GM21825 (cell line): Measurements from ENCODE around the gene TROAP.
"Not testable (repeated sequence)": the region's sequence is repeated elsewhere in the genome, so short reads cannot be mapped to it uniquely, and the experiment has no call there.

Source experiments
- ATAC-seq: cut with Tn5 transposase; IDR thresholded peaks from one replicate; pipeline ENCODE4 v1.9.1; 2021; ENCODE audit warnings: mild to moderate bottlenecking, moderate library complexity; ENCODE audit not compliant: unreplicated experiment

The TROAP gene

DNA sequence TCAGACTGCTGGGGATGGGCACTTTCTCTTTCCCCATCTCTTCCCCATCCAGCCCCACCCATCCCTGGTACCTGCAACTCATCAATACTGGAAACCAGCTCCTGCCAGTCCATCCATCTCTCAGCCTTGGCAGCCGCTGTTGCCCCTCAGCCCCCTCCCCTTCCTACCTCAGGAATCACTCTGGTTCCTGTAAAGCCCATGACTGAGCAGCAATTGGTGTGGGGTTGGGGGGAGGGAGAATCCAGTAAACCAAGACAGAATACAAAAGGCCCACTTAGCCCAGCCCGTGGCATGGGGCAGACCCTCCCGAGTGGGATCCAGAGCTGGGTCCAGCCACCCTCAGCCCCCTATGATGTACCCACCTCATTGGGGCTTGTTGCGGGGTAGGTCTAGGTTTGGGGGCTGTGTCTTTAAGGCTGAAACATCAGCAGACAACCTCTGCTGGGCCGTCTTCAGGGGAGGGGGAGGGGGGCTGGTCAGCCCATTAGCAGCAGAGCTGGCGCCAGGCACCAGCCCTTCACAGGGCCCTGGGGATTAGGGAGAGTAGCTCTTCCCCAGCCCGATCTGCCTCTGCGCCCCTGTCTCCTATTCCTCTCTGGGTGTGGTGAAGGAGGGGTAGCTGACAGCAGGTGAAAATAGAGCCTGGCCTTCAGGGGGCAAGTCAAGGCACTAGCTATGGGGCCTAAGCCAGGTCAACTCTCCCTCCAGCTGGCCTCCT, 28.8 kb upstream of the TROAP start:
- ATAC-seq, result no peak

DNA sequence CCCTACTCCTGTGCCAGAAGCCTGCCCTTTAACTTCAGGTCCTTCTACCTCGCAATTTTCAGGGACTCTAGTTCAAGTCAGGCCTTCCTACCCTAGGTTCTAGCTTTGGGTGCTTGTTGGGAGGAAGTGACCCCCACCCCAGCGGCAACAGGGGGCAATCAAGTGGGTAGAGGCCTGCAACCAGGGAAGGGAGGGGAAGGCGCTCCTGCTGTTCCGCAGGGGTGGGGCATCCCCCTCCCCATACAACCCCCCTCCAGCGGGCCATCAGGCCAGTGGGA, 28.3 kb upstream of the TROAP start:
- no peak for ATAC-seq

DNA sequence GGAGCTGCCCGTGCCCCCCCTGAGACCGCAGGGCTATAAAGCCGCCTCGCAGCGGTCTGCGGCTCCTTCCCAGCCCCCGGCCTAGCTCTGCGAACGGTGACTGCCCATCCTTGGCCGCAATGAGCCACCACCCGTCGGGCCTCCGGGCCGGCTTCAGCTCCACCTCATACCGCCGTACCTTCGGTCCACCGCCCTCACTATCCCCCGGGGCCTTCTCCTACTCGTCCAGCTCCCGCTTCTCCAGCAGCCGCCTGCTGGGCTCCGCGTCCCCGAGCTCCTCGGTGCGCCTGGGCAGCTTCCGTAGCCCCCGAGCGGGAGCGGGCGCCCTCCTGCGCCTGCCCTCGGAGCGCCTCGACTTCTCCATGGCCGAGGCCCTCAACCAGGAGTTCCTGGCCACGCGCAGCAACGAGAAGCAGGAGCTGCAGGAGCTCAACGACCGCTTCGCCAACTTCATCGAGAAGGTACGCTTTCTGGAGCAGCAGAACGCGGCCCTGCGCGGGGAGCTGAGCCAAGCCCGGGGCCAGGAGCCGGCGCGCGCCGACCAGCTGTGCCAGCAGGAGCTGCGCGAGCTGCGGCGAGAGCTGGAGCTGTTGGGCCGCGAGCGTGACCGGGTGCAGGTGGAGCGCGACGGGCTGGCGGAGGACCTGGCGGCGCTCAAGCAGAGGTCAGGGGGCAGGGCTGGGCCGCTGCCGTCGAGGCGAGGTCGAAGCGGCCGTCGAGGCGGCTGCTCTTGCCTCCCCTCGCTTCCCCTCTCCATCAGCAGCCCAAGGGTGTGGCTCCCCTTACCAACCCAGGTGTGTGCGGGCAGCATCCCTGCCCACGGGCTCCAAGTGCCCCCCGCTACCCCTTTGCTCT, 27.7 kb upstream of the TROAP start, which contains the start of gene PRPH:
PRPH (plus strand) TSS at position 66 of the 855 bp plus-strand sequence; CDS start at position 120, 54 bp downstream.
- no peak for ATAC-seq

DNA sequence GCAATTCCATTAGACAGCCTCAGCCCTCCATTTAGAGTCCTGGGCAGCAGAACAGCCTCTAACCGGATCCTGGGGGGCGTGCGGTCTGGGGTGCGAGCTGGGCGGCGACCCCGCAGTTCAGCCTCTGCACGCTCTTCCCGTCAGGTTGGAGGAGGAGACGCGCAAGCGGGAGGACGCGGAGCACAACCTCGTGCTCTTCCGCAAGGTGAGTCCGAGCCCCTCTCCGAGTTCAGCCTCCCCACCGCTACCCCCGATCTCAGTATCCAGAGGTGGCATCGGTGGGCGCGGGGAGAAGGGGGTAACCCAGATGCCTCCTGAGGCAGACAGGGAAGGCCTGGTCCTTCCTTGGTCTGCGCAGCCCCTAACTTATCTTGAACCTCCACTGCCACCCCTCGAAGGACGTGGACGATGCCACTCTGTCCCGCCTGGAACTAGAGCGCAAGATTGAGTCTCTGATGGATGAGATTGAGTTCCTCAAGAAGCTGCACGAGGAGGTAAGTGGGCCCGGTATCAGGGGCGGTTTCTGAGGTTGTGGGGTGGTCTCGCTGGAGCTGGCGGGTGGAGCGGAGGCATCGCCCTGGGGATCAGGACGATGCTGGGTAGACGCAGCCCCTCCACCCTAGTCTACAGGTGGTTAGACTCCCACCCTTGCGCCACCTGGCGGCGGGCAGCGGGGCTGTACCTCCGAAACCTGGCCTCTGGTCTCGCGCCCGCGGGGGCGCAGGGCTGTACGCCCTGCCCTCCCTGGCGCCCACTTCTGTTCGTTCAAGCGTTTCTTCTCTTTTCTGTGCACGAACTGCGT, 26.8 kb upstream of the TROAP start:
- ATAC-seq, result no peak

DNA sequence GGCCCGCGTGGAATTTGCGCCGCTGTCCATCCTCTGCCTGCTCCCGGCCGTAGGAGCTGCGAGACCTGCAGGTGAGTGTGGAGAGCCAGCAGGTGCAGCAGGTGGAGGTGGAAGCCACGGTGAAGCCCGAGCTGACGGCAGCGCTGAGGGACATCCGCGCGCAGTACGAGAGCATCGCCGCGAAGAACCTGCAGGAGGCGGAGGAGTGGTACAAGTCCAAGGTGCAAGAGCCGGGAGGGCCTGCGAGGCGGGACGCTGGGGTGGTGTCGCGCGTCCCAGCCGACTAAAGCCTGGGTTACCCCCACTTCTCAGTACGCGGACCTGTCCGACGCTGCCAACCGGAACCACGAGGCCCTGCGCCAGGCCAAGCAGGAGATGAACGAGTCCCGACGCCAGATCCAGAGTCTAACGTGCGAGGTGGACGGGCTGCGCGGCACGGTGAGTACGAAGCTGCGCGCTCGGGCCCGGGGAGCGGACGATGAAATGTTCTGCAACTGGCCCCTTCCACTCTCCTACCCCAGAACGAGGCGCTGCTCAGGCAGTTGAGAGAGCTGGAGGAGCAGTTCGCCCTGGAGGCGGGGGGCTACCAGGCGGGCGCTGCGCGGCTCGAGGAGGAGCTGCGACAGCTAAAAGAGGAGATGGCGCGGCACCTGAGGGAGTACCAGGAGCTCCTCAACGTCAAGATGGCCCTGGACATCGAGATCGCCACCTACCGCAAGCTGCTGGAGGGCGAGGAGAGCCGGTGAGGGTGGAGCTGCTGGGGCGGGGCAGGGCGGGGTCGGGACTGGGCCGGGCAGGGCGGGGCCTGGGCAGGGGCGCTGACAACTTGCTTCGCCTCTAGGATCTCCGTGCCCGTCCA, 26.0 kb upstream of the TROAP start:
- ATAC-seq, result no peak

DNA sequence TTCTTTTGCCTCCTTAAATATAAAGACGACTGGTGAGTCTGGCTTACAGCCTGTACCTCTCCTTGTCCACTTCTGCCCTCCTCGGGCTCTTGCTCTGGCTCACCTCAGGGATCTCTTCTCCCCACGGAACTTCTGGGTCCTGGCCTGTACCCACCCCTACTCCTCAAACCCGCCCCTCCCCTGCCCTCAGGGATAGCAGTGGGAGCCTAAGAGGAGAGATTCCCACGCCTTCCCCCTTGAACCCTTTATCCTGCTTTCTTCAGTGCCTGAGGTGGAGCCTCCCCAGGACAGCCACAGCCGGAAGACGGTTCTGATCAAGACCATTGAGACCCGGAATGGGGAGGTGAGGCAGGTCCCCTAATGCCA, 25.4 kb upstream of the TROAP start:
- ATAC-seq, result no peak

DNA sequence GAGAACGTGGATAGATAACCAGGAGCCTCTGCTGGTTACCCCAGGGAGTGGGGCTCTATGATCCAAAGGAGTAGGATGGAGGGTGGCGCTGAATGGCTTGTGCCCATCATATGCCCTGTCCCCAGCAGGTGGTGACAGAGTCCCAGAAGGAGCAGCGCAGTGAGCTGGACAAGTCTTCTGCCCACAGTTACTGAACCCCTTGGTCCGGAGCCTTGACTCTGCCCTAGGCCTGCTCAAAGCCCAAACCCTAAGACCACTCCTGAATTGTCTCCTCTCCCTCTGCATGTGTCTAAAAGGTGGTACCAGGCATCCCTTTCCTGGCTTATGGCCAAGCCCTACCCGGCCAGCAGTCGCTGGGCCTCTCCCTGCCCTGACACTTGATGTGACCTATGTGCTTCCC, 24.9 kb upstream of the TROAP start:
- no peak for ATAC-seq

DNA sequence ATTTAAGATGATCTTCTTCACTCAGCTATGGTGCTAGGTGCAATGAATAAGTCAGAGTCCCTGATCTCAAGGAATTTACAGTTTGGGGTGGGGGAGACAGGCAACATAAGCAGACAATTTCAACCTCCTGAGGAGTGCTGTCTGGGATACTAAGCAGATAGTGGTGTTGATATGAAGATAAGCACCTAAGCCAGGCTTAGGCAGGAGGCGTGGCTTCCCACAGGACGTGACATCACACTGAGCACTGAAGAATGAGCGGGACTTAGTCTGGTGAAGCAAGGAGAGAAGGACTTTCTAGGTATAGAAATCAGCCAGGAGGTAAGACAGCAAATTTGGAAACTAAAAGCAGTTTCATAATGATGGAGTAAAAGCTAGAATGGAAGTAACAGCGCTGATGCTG, 21.3 kb upstream of the TROAP start:
- ATAC-seq, result no peak

DNA sequence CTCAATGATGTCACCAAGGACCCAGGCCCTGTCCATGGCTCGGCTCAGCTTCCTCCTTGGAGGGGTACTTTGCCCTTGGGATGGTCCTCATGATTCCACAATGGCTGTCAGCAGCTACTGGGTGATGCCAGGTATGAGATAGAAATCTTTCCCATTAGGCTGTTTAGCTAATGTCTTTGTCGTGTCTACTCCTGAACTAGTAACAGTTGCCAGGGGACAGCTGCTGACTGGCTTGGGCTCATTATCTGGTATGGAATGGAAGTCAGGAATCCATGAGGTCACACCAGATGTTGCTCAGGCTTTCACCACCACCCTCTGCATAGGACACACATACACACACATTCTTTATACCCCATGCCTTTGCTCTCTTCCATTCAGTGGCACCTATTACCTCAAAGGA, 18.9 kb upstream of the TROAP start:
- no peak for ATAC-seq

DNA sequence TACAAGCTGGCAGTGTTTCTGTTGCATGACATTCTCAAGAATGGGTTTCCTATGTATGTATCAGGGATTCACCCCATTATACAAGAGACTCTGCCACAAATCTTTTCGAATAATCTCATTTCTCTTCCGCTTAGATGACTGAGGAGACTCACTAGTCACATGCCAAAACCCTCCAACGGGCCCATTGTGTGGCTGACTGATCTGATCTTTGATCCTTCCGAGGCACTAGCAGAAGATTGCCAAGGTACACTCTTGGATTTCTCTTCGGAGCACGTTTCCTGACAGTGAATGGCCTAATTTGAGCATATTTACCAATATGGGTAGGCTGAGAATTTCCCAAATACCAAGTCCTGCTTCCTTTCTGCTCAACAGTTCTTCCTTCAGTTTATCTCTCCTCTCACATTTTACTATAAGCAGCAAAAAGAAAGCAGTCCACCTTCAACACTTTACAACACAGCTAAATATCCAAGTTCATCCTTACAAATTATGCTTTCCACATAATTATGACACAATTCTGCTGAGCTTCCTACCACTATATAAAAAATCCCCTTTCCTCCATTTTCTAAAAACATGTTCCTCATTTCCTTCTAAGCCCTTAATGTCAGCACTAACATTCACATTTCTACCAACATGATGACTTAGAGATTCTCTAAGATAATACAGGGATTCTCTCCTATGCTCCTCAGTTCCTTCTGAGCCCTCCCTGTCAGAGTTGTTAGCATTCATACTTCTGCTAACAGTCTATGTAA, 17.1 kb upstream of the TROAP start:
- ATAC-seq, result no peak

DNA sequence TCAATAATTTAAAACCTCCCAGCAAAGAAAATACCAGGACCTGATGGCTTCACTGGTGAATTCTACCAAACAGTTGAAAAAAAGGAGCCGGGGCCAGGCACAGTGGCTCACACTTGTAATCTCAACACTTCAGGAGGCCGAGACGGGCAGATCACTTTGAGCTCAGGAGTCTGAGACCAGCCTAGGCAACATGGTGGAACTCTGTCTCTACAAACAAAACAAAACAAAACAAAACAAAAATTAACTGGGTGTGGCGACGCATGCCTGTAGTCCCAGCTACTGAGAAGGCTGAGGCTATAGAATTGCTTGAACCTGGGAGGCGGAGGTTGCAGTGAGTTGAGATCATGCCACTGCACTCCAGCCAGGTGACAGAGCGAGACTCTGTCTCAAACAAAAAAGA, 13.7 kb upstream of the TROAP start:
- no peak for ATAC-seq

DNA sequence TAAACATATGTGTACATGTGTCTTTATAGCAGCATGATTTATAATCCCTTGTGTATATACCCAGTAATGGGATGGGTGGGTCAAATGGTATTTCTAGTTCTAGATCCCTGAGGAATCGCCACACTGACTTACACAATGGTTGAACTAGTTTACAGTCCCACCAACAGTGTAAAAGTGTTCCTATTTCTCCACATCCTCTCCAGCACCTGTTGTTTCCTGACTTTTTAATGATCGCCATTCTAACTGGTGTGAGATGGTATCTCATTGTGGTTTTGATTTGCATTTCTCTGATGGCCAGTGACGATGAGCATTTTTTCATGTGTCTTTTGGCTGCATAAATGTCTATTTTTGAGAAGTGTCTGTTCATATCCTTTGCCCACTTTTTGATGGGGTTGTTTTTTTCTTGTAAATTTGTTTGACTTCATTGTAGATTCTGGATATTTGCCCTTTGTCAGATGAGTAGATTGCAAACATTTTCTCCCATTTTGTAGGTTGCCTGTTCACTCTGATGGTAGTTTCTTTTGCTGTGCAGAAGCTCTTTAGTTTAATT, 12.5 kb upstream of the TROAP start:
- not testable (repeated sequence) for ATAC-seq

DNA sequence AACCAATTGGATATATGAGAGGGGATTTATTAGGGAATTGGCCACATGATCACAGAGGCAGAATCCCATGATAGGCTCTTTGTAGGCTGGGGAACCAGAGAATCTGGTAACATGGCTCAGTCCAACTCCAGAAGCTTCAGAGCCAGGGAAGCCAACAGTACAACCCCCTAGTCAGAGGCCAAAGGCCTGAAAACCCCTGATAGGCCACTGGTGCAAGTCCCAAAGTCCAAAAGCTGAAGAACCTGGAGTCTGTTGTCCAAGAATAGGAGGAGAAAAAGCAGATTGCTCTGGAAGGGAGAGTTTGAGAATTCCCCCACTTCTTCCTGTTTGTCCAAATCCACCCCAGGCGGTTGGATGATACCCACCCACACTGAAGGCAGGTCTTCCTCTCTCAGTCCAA, 8.2 kb upstream of the TROAP start:
- no peak for ATAC-seq

DNA sequence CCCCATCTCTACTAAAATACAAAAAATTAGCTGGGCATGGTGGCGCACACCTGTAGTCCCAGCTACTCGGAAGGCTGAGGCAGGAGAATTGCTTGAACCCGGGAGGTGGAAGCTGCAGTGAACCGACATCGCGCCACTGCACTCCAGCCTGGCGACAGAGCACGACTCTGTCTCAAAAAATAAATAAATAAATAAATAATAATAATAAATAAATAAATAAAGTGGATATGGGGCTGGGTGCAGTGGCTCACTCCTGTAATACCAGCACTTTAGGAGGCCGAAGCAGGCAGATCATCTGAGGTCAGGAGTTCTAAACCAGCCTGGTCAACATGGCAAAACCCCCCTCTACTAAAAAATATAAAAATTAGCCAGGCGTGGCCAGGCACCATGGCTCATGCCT, 5.9 kb upstream of the TROAP start:
- ATAC-seq, result not testable (repeated sequence)

DNA sequence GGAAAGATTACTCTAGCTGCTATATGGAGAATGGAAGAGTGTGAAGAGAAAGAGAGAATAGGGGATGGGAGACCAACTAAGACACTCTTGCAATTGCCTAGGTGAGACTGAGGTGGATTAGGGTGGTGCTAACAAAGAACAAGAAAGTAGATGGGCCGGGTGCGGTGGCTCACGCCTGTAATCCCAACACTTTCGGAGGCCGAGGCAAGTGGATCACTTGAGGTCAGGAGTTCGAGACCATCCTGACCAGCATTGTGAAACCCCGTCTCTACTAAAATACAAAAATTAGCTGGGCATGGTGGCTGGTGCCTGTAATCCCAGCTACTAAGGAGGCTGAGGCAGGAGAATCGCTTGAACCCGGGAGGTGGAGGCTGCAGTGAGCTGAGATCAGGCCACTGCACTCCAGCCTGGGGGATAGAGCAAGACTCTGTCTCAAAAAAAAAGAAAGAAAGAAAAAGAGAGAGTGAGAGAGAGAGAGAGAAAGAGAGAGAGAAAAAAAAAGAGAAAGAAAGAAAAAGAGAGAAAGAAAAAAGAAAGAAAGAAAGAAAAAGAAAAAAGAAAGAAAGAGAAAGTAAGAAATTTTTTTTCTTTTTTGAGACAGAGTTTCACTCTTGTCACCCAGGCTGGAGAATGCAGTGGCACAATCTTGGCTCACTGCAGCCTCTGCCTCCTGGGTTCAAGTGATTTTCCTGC, 2.5 kb upstream of the TROAP start:
- not testable (repeated sequence) for ATAC-seq

DNA sequence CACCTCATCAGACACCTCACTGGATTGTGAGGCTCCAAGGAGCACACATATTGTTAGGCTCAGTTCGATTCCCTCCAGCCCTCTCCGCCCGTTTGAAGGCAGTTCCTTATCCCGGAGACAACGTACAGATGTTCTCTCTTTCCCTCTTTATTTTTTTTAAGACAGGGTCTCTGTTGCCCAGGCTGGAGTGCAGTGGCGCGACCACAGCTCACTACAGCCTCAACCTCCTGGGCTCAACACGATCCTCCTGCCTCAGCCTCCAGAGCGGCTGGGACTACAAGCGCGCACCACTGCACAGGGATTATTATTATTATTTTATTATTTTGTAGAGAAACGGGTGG, 718 bp upstream of the TROAP start:
- no peak for ATAC-seq

DNA sequence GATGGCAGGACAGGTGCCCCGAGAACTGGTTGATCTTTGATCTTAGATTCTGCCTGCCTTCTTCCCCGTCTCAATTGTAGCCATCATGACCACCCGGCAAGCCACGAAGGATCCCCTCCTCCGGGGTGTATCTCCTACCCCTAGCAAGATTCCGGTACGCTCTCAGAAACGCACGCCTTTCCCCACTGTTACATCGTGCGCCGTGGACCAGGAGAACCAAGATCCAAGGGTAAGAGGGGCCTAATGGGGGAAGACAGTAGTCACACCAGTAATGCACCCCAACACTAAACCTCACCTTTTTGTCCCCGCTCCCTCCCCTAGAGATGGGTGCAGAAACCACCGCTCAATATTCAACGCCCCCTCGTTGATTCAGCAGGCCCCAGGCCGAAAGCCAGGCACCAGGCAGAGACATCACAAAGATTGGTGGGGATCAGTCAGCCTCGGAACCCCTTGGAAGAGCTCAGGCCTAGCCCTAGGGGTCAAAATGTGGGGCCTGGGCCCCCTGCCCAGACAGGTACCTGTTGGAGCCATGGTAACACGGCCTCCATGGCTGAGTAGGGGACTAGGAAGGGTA, 556 bp downstream of the TROAP start:
- no peak for ATAC-seq

DNA sequence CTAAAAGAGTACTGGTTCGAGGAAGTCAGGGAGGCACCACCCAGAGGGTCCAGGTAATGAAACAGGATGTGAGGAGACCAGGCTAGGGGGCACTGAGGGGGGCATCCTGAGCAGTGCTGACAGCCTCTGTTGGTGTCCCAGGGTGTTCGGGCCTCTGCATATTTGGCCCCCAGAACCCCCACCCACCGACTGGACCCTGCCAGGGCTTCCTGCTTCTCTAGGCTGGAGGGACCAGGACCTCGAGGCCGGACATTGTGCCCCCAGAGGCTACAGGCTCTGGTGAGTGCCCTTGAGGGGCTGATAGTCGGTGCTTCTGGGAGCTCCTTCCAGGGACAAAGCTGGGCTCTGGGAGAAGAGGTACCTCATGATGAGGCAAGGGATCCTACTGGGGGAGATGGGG, 2.6 kb downstream of the TROAP start:
- ATAC-seq, result no peak

DNA sequence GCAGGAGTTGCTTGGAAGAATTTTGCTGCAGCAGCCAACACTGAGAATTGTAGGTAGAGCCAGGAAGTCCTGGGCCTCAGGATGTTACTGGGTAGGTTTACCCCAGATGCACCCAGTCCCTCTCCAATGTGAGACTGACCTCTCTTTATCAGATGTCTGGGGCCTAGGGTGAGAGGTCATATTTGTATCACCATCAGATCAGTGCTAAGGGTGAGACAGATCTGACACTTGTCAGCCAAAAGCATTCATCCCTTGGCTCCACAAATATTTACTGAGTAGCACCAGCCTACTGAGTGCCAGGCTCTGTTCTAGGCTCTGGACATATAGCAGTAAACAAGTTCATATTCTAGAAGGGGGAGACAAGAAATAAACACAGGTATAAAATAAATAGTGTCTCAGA, 4.3 kb downstream of the TROAP start:
- no peak for ATAC-seq
